Gastroesophageal sphincter (tissue), 4 donors: ENCODE results near the gene ARID3A. TPM values are rescaled to one million over a fixed set of nuclear protein-coding genes. Genes with fewer than 3 reads are reported as not detected.

Experiments
- ATAC-seq: fragments of 150-250 bp; one replicate; pipeline ENCODE4 v1.9.1; 2016; ENCODE audit warnings: mild to moderate bottlenecking, moderate library complexity
- H3K27ac ChIP-seq, 4 donors: fragments of 200-600 bp; sonication (generic) in 3 of 4; 1 replicate in 3 of 4; 2 replicates in 1 of 4; pipeline ENCODE4 v1.5.1; 2016 to 2019
- H3K27me3 ChIP-seq: fragments of 200-600 bp; sonication (generic); one replicate; pipeline ENCODE4 v1.5.1; 2019
- H3K36me3 ChIP-seq, 2 donors: fragments of 200-600 bp; sonication (generic); one replicate each; pipeline ENCODE4 v1.5.1; 2019; ENCODE audit warnings: control low read depth in 1 of 2
- H3K4me1 ChIP-seq, 3 donors: fragments of 200-600 bp; sonication (generic); 1 replicate in 2 of 3; 2 replicates in 1 of 3; pipeline ENCODE4 v1.5.1; 2016 to 2019; ENCODE audit warnings: control low read depth in 2 of 3
- H3K4me3 ChIP-seq, 2 donors: fragments of 200-600 bp; sonication (generic); one replicate each; pipeline ENCODE4 v1.5.1; 2019; ENCODE audit warnings: mild to moderate bottlenecking in 1 of 2, moderate library complexity in 1 of 2
- H3K9me3 ChIP-seq, 3 donors: fragments of 200-600 bp; sonication (generic); one replicate each; pipeline ENCODE4 v1.5.1; 2017 to 2019; ENCODE audit warnings: control low read depth in 2 of 3
- CTCF ChIP-seq, 4 experiments: fragments of 200-600 bp in 2 of 4; fragments of 450-650 bp in 2 of 4; sonication (generic) in 1 of 4; IDR thresholded peaks; one replicate each; pipeline ENCODE4 v1.5.1; 2017 to 2019; ENCODE audit warnings: antibody characterized with exemption in 4 of 4, mild to moderate bottlenecking in 2 of 4, moderate library complexity in 2 of 4
- EP300 ChIP-seq: sonication (generic); formaldehyde crosslinking; IDR thresholded peaks from one replicate; pipeline ENCODE4 v1.6.1; 2017; ENCODE audit warnings: antibody characterized with exemption, mild to moderate bottlenecking
- POLR2A ChIP-seq, 2 donors: fragments of 450-650 bp; IDR thresholded peaks; one replicate each; pipeline ENCODE4 v1.6.1; 2017; ENCODE audit warnings: antibody characterized with exemption in 2 of 2, mild to moderate bottlenecking in 2 of 2, moderate library complexity in 1 of 2
- POLR2AphosphoS5 ChIP-seq: sonication (generic); formaldehyde crosslinking; IDR thresholded peaks from one replicate; pipeline ENCODE4 v1.6.1; 2017; ENCODE audit warnings: antibody characterized with exemption
- WGBS, 2 donors: methylation state at CpG; one replicate each; pipeline ENCODE4 v1.1.5; 2018; ENCODE audit warnings: low coverage in 1 of 2; 5-methylcytosine and 5-hydroxymethylcytosine counted together
- total RNA-seq, 4 donors: library from RNA; depleted of rRNA; stranded (reverse); fragments of >200 nt; gene quantifications; one replicate each; pipeline ENCODE4 v1.1.0, GENCODE V29; 2016

The ARID3A gene
- total RNA-seq, 4 donors from 2014 or later: 3.6 to 6.2 (median 4.9) TPM

GRCh38 chr19:1015782-1016646 lies 90.2 kb downstream of the ARID3A start:
- peaks cover 0 to 72% (median 49%) of the 10 kb centered on the region in 3 donors for H3K4me1 ChIP-seq

GRCh38 chr19:1016647-1017114 lies 90.8 kb downstream of the ARID3A start:
- TF ChIP-seq POLR2A (IDR thresholded peaks at IDR 0.05): no peak
- peak; percentile 47 for TF ChIP-seq POLR2AphosphoS5
- no peak for TF ChIP-seq EP300
- Histone ChIP-seq H3K27ac (peak overlapping the region in 3 of 4 donors; percentile 62 to 99 (median 68)), H3K27me3 (no peaks in the 10 kb centered on the region), H3K9me3 (no peaks in the 10 kb centered on the region), H3K4me1 (peaks cover 0 to 74% (median 51%) of the 10 kb centered on the region in 3 donors), H3K36me3 (peaks cover 0 to 45% of the 10 kb centered on the region in 2 donors), H3K4me3 (peak overlapping the region in 1 of 2 donors; percentile 7)
- WGBS, 2 donors: 40 to 52% methylated on average over 2 to 5 of the region's 12 CpGs
- ATAC-seq: no peak

More at GRCh38 chr19:1015782-1016646, 90.2 kb downstream of the ARID3A start:
- peaks cover 0 to 51% of the 10 kb centered on the region in 2 donors for H3K36me3 ChIP-seq
- no peaks in the 10 kb centered on the region for H3K27me3 ChIP-seq
- peak overlapping the region in 3 of 4 donors; percentile 62 to 99 (median 68) for H3K27ac ChIP-seq
- 20% methylated on average over 1 of the region's 31 CpGs; no CpG with 5 or more reads in 1 of the 2 donors for WGBS, 2 donors
- no peak for TF ChIP-seq CTCF (IDR thresholded peaks at IDR 0.05)
- TF ChIP-seq POLR2AphosphoS5: no peak
- TF ChIP-seq EP300: no peak
- TF ChIP-seq POLR2A (IDR thresholded peaks at IDR 0.05): no peak
- H3K4me3 ChIP-seq: peak overlapping the region in 1 of 2 donors; percentile 7
- no peak for ATAC-seq
- H3K9me3 ChIP-seq: no peaks in the 10 kb centered on the region

GRCh38 chr19:1017115-1017905 lies 91.5 kb downstream of the ARID3A start:
- peaks cover 0 to 38% of the 10 kb centered on the region in 2 donors for H3K36me3 ChIP-seq
- no peaks in the 10 kb centered on the region for H3K9me3 ChIP-seq
- no peak for TF ChIP-seq POLR2A (IDR thresholded peaks at IDR 0.05)
- TF ChIP-seq CTCF (IDR thresholded peaks at IDR 0.05): no peak
- TF ChIP-seq EP300: no peak
- no peak for TF ChIP-seq POLR2AphosphoS5
- peaks cover 0 to 80% (median 57%) of the 10 kb centered on the region in 3 donors for H3K4me1 ChIP-seq
- no peaks in the 10 kb centered on the region for H3K27me3 ChIP-seq
- H3K4me3 ChIP-seq: peak overlapping the region in 1 of 2 donors; percentile 7
- WGBS, 2 donors: 51 to 60% methylated on average over 1 to 8 of the region's 24 CpGs
- peak overlapping the region in 3 of 4 donors; percentile 62 to 99 (median 68) for H3K27ac ChIP-seq
- ATAC-seq: no peak

DNA sequence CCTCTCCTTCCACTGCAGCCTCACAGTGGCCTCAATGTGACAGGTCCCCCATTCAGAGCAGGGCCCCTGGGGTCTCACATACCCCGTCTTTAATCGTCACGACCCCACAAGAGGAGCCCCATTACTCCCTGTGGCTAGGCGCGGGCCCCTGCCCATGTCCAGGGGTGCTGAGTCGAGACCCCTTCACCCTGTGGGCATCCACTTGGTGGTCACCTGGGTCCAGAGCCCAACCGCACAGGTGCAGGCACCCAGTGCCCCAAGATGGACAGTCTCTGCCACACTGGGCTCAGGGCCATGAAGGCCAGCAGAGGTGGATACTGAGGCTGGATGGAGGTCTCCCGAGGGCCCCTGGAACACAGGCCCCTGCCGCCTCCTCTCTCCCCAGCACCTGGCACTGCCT lies 92.1 kb downstream of the ARID3A start:
- WGBS, 2 donors: no CpG with 5 or more reads among the region's 9 CpGs
- Histone ChIP-seq H3K4me3 (peak overlapping the region in 1 of 2 donors; percentile 7), H3K27ac (peak overlapping the region in 2 of 4 donors; percentile 62 to 99)

More for the DNA sequence above, 92.1 kb downstream of the ARID3A start:
- TF ChIP-seq POLR2A (IDR thresholded peaks at IDR 0.05) (no peak), EP300 (no peak), POLR2AphosphoS5 (no peak), CTCF (IDR thresholded peaks at IDR 0.05) (no peak)
- H3K4me1 ChIP-seq: peaks cover 0 to 86% (median 59%) of the 10 kb centered on the region in 3 donors
- no peaks in the 10 kb centered on the region for H3K27me3 ChIP-seq
- no peak for ATAC-seq
- H3K9me3 ChIP-seq: no peaks in the 10 kb centered on the region
- peaks cover 0 to 32% of the 10 kb centered on the region in 2 donors for H3K36me3 ChIP-seq
